Activated T-helper 2 cell treated with anti-CD3 and anti-CD28 coated beads, Interferon-gamma antibody, Interleukin-2, Interleukin-4, amounts not matched to agents 10 μg/mL and 5 μg/mL and 100 μg/mL, durations not matched to agents 14 hours and 24 hours and 36 hours (primary cell): ENCODE data around the gene DGCR8. TPM values are rescaled to one million over a fixed set of nuclear protein-coding genes. Genes with fewer than 3 reads are reported as not detected.

Source experiments
- DNase-seq: peaks from one replicate; pipeline ENCODE4 v3.0.0; 2021; ENCODE audit warnings: low spot score
- H3K27ac Mint-ChIP-seq: one replicate; pipeline ENCODE4 v1.8.0; 2021; ENCODE audit warnings: mixed read lengths
- H3K27me3 Mint-ChIP-seq: one replicate; pipeline ENCODE4 v1.8.0; 2021; ENCODE audit warnings: low read depth, mixed read lengths
- H3K36me3 Mint-ChIP-seq: one replicate; pipeline ENCODE4 v1.8.0; 2021; ENCODE audit warnings: low read depth, mixed read lengths
- H3K4me1 Mint-ChIP-seq: one replicate; pipeline ENCODE4 v1.8.0; 2021; ENCODE audit warnings: low read depth, mixed read lengths
- H3K4me3 Mint-ChIP-seq: one replicate; pipeline ENCODE4 v1.8.0; 2021; ENCODE audit warnings: low read depth, mild to moderate bottlenecking, moderate library complexity, mixed read lengths
- H3K9me3 Mint-ChIP-seq: one replicate; pipeline ENCODE4 v1.8.0; 2021; ENCODE audit warnings: mixed read lengths
- intact Hi-C: fragments of 100-400 bp; cut with micrococcal nuclease; formaldehyde crosslinking; loops from one replicate; pipeline ENCODE4 v1.15.1; 2023
- total RNA-seq: library from RNA; stranded (reverse); gene quantifications from 2 replicates; pipeline ENCODE4 v1.2.3, GENCODE V29; 2022

DGCR8 gene
- total RNA-seq, 1 donor from 2014 or later: 66.4 TPM

GRCh38 chr22:20142711-20143621, 62.9 kb downstream of the DGCR8 start:
- Mint-ChIP-seq H3K4me1 (no peaks in the 10 kb centered on the region), H3K9me3 (no peaks in the 10 kb centered on the region), H3K36me3 (no peaks in the 10 kb centered on the region), H3K4me3 (no peak overlapping the region), H3K27me3 (no peaks in the 10 kb centered on the region), H3K27ac (no peak overlapping the region)
- no peak for DNase-seq
- intact Hi-C loops: no loop called here

- no peaks in the 10 kb centered on the region for H3K27me3 Mint-ChIP-seq
- no peaks in the 10 kb centered on the region for H3K4me1 Mint-ChIP-seq
- H3K27ac Mint-ChIP-seq: no peak overlapping the region
Observed at GRCh38 chr22:20143883-20144665, 64.0 kb downstream of the DGCR8 start.

DNA sequence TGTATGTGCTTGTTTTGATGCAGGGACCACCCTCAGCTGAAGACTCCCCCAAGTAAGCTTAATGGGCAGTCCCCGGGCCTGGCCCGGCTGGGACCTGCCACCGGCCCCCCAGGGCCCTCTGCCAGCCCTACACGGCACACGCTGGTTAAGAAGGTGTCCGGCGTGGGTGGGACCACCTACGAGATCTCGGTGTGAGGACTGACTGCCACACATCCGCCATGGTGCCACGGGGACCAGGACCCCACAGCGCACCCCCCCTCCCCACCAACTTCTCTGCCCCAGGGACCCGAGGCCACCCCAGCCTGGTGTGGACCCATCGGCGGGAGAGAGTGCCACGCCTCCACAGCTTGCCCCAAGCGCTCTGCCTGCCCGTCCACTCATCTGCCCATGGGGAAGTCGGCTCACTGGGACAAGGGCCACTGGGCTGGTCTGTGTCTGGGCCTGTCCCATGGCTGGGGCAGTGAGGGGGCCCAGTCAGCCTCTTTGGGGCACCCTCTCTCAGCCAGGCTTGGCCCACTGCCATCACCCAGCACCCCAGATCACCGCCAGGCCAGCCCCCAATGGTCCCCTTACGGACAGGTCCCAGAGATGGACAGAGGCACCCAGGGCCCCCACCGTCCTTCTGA, 65.3 kb downstream of the DGCR8 start:
- H3K27me3 Mint-ChIP-seq: no peaks in the 10 kb centered on the region
- no peak overlapping the region for H3K4me3 Mint-ChIP-seq
- H3K4me1 Mint-ChIP-seq: no peaks in the 10 kb centered on the region
- intact Hi-C loops: no loop called here
- DNase-seq: no peak
- no peaks in the 10 kb centered on the region for H3K36me3 Mint-ChIP-seq
- H3K27ac Mint-ChIP-seq: no peak overlapping the region
- no peaks in the 10 kb centered on the region for H3K9me3 Mint-ChIP-seq

More at GRCh38 chr22:20143883-20144665, 64.0 kb downstream of the DGCR8 start:
- DNase-seq: no peak
- Mint-ChIP-seq H3K4me3 (no peak overlapping the region), H3K36me3 (no peaks in the 10 kb centered on the region), H3K9me3 (no peaks in the 10 kb centered on the region)
- intact Hi-C loops: no loop called here

GRCh38 chr22:20145832-20146223, 65.8 kb downstream of the DGCR8 start:
- Mint-ChIP-seq H3K36me3 (no peaks in the 10 kb centered on the region), H3K27me3 (no peaks in the 10 kb centered on the region), H3K4me1 (no peaks in the 10 kb centered on the region)

GRCh38 chr22:20146777-20147176, 66.7 kb downstream of the DGCR8 start:
- Mint-ChIP-seq H3K4me3 (no peak overlapping the region), H3K36me3 (no peaks in the 10 kb centered on the region), H3K4me1 (no peaks in the 10 kb centered on the region), H3K9me3 (no peaks in the 10 kb centered on the region), H3K27me3 (no peaks in the 10 kb centered on the region), H3K27ac (no peak overlapping the region)
- intact Hi-C loops: no loop called here
- no peak for DNase-seq

More at GRCh38 chr22:20145832-20146223, 65.8 kb downstream of the DGCR8 start:
- Mint-ChIP-seq H3K9me3 (no peaks in the 10 kb centered on the region), H3K27ac (no peak overlapping the region), H3K4me3 (no peak overlapping the region)
- intact Hi-C loops: no loop called here
- DNase-seq: no peak

DNA sequence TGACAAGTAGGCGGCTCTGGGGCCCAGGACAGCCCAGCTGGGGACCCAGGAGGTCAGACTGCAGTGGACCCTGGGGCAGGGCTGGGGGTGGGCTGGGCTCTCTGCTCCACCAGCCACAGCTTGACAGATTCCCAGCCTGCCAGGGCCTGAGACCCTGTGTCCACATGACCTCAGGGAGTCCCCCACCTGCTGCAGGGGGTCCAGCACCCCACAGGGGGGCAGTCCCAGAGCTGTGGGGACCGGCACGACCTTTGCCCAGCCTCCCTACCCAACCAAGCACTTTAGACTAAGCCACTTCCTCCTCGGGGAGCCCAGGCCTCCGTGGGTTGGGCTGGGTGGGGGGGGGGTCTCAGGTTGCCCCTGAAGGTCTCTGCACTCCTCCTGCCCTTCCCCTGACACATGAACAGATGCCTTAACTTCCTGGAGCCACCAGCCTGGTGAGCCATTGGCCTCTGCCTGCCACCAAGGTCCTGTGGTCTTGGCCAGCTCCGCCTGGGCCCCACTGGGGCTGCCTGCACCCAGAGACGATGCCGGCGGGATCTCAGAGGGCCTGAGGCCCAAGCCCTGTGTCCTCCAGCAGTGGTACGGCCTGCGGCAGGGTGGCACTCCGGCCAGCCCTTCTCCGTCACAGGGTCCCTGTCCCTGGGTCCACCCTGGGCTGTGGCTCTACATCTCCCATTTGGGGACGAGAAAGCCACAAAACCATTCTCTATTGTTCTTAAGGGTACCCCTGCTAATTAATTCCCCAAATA, 67.4 kb downstream of the DGCR8 start:
- no peak overlapping the region for H3K4me3 Mint-ChIP-seq
- DNase-seq: no peak
- H3K27ac Mint-ChIP-seq: no peak overlapping the region
- H3K36me3 Mint-ChIP-seq: no peaks in the 10 kb centered on the region
- intact Hi-C loops: no loop called here
- H3K27me3 Mint-ChIP-seq: no peaks in the 10 kb centered on the region
- no peaks in the 10 kb centered on the region for H3K4me1 Mint-ChIP-seq
- H3K9me3 Mint-ChIP-seq: no peaks in the 10 kb centered on the region

- no peaks in the 10 kb centered on the region for H3K27me3 Mint-ChIP-seq
- DNase-seq: no peak
- H3K9me3 Mint-ChIP-seq: no peaks in the 10 kb centered on the region
- no peaks in the 10 kb centered on the region for H3K4me1 Mint-ChIP-seq
- H3K4me3 Mint-ChIP-seq: no peak overlapping the region
- H3K27ac Mint-ChIP-seq: no peak overlapping the region
- intact Hi-C loops: no loop called here
- H3K36me3 Mint-ChIP-seq: no peaks in the 10 kb centered on the region
Observed at GRCh38 chr22:20148414-20148813, 68.4 kb downstream of the DGCR8 start.

- DNase-seq: no peak
- no peaks in the 10 kb centered on the region for H3K4me1 Mint-ChIP-seq
- H3K27ac Mint-ChIP-seq: no peak overlapping the region
- no peaks in the 10 kb centered on the region for H3K27me3 Mint-ChIP-seq
- H3K36me3 Mint-ChIP-seq: no peaks in the 10 kb centered on the region
- intact Hi-C loops: no loop called here
- H3K4me3 Mint-ChIP-seq: no peak overlapping the region
- H3K9me3 Mint-ChIP-seq: no peaks in the 10 kb centered on the region
Observed at GRCh38 chr22:20149257-20150250, 69.5 kb downstream of the DGCR8 start.

DNA sequence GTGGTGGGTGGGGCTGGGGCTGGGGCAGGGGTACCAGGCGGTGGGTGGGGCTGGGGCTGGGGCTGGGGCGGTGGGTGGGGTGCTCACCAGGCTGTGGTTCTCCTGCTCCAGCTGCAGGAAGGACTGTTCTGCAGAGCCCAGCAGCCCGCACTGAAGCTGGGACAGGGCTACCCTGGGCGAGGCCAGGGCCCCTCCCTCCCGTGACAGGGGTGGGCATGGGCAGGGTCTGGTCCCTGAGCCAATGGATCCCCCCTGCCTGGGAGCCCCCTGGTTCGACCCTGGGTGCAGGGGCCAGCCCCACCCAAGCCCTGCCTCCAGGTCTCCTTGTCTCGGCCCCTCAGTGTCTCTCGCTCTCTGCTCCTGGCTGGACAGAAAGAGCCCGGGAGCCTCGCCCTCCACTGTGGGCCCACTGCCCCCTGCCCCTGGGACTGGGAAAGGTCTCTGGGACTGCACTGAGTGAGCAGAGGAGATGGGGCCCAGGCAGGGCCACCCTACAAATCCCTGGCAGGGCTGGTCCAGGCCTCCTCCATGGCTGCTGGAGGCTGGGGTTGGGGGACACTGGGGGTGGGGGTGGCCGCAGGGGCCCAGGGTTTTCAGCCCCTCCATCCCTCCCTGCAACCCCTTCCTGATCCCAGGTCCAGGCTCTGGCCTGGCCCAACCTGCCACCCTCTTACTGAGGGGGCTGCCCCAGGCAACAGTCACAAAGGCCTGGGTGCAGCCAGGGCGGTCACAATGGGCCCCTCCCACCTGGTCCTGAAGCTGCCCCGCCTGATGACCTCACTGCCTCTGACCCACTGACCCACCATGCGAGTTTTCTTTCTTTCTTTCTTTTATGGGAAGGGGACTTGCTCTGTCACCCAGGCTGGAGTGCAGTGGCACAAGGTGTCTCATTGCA, 70.6 kb downstream of the DGCR8 start, which contains the start of gene CCDC188:
TSS of gene CCDC188 (minus strand) at position 675 of the 895 bp plus-strand sequence. CDS start at position 606, 69 bp downstream.
- intact Hi-C loops: no loop called here

GRCh38 chr22:20151276-20151588, 71.2 kb downstream of the DGCR8 start:
- Mint-ChIP-seq H3K27me3 (no peaks in the 10 kb centered on the region), H3K9me3 (no peaks in the 10 kb centered on the region), H3K36me3 (no peaks in the 10 kb centered on the region), H3K4me3 (no peak overlapping the region), H3K4me1 (no peaks in the 10 kb centered on the region), H3K27ac (no peak overlapping the region)
- intact Hi-C loops: no loop called here
- no peak for DNase-seq

More for the DNA sequence above, 70.6 kb downstream of the DGCR8 start, which contains the start of gene CCDC188:
- no peaks in the 10 kb centered on the region for H3K27me3 Mint-ChIP-seq
- DNase-seq: no peak
- H3K4me1 Mint-ChIP-seq: no peaks in the 10 kb centered on the region
- no peaks in the 10 kb centered on the region for H3K9me3 Mint-ChIP-seq
- no peaks in the 10 kb centered on the region for H3K36me3 Mint-ChIP-seq
- no peak within 1 kb of the TSS for H3K4me3 Mint-ChIP-seq
- no peak within 1 kb of the TSS for H3K27ac Mint-ChIP-seq

DNA sequence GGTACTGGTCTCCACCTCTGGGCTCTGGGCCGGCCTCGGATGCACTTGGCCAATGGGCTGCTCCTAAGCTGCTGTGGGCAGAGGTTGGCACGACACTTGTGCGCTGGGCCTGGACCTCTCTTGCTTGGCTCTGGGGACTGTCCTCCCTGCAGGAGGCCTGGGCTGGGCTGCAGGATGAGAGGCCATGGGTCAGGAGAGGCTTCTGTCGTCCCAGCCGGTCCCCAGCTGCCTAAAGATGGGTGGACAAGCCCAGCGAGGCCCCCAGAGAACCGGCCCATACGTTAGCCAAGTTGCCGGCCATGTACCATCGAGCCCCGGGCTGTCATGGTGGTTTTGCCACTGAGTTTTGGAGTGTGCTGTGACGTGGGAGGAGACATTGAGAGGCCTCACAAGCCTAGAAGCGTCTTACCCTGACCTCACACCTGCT, 72.4 kb downstream of the DGCR8 start:
- H3K36me3 Mint-ChIP-seq: no peaks in the 10 kb centered on the region
- peaks cover 2% of the 10 kb centered on the region for H3K4me1 Mint-ChIP-seq
- intact Hi-C loops: no loop called here
- DNase-seq: no peak
- no peaks in the 10 kb centered on the region for H3K9me3 Mint-ChIP-seq
- no peak overlapping the region for H3K4me3 Mint-ChIP-seq
- H3K27ac Mint-ChIP-seq: no peak overlapping the region
- H3K27me3 Mint-ChIP-seq: no peaks in the 10 kb centered on the region
